Measurements from ENCODE around the gene GPR158. TPM values are rescaled to one million over a fixed set of nuclear protein-coding genes. Genes with fewer than 3 reads are reported as not detected.

The GPR158 gene
- total RNA-seq, 1 experiment from 2014 or later: 2.9 TPM

GRCh38 chr10:25393621-25394020 is 218.8 kb downstream of the GPR158 start:
- no peaks in the 10 kb centered on the region for H3K79me2 ChIP-seq (ENCODE audit: insufficient read depth, low read length)
- no peaks in the 10 kb centered on the region for H3K4me1 ChIP-seq (ENCODE audit: control insufficient read depth in 1 of 2, insufficient read depth in 2 of 2, low read length in 2 of 2)
- no peaks in the 10 kb centered on the region for H3K9me2 ChIP-seq (ENCODE audit: insufficient read depth)
- intact Hi-C loops (cut with micrococcal nuclease): no loop called here
- DNase-seq (ENCODE audit: low read depth, low spot score) (no peak), ATAC-seq (no peak)
- ChIA-PET CTCF (no interaction called here), POLR2A (no interaction called here), RAD21 (ENCODE audit: low non-redundant PET in 1 of 2, low total read pairs in 2 of 2, uncharacterized antibody in 2 of 2, unreplicated experiment in 2 of 2) (no interaction called here)
- no TSS peak for BruUV-seq (replicated peaks)
- H3K9me3 ChIP-seq (ENCODE audit: control insufficient read depth in 1 of 2, insufficient read depth in 1 of 2, low read depth in 1 of 2, low read length in 2 of 2): no peaks in the 10 kb centered on the region
- H3K4me2 ChIP-seq (ENCODE audit: low read length): no peak overlapping the region
- H4K20me1 ChIP-seq (ENCODE audit: insufficient read depth): no peaks in the 10 kb centered on the region
- no peaks in the 10 kb centered on the region for H3K27me3 ChIP-seq (ENCODE audit: insufficient read depth, low read length)
- no peak overlapping the region for H3K4me3 ChIP-seq (replicated peaks in 1 of 2; ENCODE audit: low read depth in 1 of 2, low read length in 2 of 2)
- TF ChIP-seq FOSL1 (IDR thresholded peaks at IDR 0.05; ENCODE audit: low read depth) (no peak), JUND (IDR thresholded peaks at IDR 0.05) (no peak), SRF (IDR thresholded peaks at IDR 0.05; ENCODE audit: low read depth) (no peak), MAX (IDR thresholded peaks at IDR 0.05) (no peak), ATF3 (IDR thresholded peaks at IDR 0.05) (no peak), CTCF (IDR thresholded peaks at IDR 0.05 in 2 of 3, conservative IDR thresholded peaks at IDR 0.05 in 1 of 3; ENCODE audit: borderline replicate concordance in 1 of 3, insufficient read depth in 1 of 3, low read depth in 2 of 3, low read length in 2 of 3) (no peak), ZFX (IDR thresholded peaks at IDR 0.05) (no peak), POLR2A (IDR thresholded peaks at IDR 0.05; ENCODE audit: borderline replicate concordance, extremely low read depth, insufficient read depth, insufficient read length) (no peak), CBX3 (IDR thresholded peaks at IDR 0.05; ENCODE audit: low read depth) (no peak), SP1 (IDR thresholded peaks at IDR 0.05; ENCODE audit: low read depth) (no peak), ZNF274 (IDR thresholded peaks at IDR 0.05; ENCODE audit: low read depth, low read length) (no peak), YY1 (IDR thresholded peaks at IDR 0.05; ENCODE audit: extremely low read depth, insufficient replicate concordance, low read depth, low read length) (no peak), REST (IDR thresholded peaks at IDR 0.05; ENCODE audit: low read depth) (no peak), ZBTB33 (IDR thresholded peaks at IDR 0.05; ENCODE audit: extremely low read depth, insufficient replicate concordance, low read length) (no peak), RAD21 (IDR thresholded peaks at IDR 0.05; ENCODE audit: low read depth) (no peak)
- no peak overlapping the region for H3K9ac ChIP-seq (ENCODE audit: low read length)
- H2AFZ ChIP-seq (ENCODE audit: low read depth, low read length, poor library complexity, severe bottlenecking): no peak overlapping the region
- no peak overlapping the region for H3K27ac ChIP-seq (ENCODE audit: low read depth, low read length)
- no peaks in the 10 kb centered on the region for H3K36me3 ChIP-seq (ENCODE audit: control insufficient read depth in 1 of 2, insufficient read depth in 2 of 2, low read length in 2 of 2)
